ENCODE measurements around the gene ARHGAP26.

The ARHGAP26 gene

DNA sequence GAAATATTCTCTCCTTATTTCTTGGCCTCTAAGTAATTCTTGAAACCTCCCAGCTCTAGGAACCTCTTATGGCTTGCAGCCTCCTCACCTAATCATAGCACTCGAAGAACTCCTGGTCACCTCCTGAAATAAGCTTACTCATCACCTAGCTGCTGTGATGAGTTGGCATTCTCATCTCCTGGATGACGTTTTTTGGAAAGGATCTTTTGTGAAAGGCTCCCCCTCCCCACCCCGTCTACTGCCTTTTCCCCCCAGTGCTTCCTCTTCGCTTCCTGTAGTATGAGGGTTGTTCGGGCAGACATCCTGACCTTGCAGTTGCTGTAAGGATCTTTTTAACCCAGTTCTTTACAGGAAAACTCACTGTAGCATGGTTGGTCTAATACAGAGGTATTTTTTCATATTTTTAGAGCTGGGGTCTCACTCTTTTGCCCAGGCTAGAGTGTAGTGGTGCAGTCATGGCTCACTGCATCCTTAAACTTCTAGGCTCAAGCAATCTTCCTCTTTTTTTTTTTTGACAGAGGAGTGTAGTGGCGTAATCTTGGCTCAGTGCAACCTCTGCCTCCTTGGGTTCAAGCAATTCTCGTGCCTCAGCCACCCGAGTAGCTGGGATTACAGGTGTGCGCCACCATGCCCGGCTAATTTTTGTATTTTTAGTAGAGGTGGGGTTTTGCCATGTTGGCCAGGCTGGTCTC, 41.8 kb downstream of the ARHGAP26 start:
- no peak for DNase-seq (ENCODE audit: low spot score)

DNA sequence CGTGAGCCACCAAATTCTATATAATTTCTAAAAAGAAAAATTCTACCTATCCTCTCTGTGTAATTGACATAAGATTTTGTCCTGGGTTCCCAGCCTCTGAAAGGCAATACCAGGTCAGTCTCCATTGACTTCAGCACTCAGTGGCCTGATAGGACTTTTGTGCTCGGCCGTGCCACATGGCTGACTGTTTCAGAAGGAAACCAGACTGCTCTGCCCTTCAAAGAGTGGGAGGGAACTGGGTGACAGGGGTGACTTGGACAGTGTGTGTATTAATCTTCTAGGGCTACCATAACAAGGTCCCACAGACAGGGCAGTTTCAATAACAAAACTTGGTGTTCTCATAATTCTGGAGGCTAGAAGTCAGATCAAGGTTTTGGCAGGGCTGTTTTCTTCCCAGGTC, 43.0 kb downstream of the ARHGAP26 start:
- no peak for DNase-seq (ENCODE audit: low spot score)

DNA sequence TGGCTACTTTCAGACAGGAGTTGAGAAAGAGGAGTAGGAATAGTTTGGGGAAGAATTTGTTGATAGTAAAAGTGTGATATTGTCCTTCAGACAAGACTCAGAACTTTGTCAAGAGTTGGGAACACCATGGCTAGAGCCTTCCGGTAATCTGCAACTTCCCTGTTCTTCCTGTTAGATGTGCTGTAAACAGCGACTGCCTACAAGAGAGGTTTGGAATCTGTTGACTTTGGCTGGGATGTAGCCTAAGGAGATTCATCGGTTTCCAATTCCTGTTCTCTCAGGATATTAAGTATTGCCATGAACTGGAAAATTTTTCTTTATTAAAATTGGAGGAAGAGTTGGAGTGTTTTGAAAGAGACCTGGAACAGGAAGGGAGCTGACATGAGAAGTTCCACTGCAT, 43.9 kb downstream of the ARHGAP26 start:
- DNase-seq (ENCODE audit: low spot score) = no peak

DNA sequence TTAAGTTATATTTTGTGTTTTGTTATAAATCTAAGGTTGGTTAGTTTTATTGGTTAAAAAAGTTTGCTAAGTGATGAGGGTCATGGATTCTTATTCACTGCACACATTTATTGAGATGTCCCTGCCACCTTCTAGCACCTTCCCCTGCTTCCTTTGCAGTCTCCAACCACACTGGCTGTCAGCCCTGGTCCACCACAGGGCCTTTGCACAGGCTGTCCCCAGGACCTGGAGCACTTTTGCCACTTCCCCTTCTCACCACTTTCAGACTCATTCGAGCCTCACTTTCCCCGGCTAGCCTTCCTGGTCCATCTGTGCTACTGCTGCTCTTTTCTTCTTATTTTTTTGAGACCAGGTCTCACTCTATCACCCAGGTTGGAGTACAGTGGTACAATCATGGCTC, 45.3 kb downstream of the ARHGAP26 start:
- DNase-seq (ENCODE audit: low spot score) = no peak

DNA sequence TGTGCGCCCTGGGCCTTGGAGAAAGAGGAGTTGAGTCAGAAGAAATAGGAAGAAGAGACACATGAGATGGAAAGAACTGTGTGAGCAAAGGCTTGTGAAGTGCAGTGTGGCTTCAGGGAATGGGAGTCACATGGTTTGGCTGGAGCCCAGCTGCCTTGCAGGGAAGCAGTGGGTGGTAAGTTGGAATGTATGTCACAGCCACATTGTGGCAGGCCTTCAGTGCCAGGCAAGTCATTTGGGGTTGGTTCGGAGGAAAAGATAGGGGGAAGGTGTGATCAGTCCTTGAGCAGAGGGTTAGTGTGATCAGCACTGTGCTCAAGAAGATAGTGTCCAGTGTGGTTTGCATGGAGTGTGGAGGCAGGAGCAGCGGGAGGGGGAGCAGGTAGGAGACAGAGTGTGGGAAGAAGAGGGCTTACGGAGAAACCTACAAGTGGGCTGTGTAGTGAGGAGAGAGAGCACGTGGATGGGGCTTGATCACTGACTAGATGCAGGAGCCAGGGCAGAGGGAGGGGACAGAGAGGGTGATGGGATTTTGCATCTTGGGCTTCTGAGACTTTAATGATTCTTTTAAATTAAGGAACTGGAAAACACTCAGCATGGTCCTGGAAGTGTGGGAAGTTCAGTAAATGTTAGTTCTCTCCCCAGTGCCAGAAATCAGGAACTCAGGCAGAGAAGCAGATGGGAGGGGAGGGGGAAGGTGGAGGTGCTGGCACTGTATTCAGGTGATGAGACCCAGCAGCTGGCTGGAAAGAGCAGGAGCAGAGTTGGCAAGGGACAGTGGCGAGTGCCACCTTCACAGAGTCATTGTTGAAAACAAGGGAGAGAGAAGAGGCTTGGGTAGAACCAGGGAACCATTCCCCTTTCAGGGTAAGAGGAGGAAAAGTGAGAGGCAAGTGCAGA, 46.6 kb downstream of the ARHGAP26 start:
- no peak for DNase-seq (ENCODE audit: low spot score)

DNA sequence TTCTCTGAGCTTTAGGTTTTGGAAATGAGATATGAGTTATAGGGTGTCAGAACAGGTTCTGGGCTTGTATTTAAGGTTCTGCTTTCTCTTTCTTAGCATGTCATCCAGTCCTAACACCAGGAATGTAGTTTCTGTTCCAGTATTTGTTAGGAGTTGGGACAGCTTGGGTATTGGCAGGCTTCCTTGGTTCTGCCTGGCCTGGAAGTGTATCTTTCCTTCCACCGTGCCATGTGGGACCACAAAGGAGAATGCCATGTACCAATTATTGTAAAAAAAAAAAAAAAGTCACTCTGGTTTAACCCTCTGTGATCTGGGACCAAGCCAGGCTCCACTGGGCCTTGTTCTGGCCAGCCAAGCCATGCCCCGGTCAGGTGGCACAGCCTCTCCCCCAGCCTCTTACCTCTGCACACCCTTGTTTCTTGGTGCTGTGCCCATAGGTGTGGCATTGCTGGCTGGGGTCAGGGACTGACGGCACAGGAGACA, 47.8 kb downstream of the ARHGAP26 start:
- no peak for DNase-seq (ENCODE audit: low spot score)

DNA sequence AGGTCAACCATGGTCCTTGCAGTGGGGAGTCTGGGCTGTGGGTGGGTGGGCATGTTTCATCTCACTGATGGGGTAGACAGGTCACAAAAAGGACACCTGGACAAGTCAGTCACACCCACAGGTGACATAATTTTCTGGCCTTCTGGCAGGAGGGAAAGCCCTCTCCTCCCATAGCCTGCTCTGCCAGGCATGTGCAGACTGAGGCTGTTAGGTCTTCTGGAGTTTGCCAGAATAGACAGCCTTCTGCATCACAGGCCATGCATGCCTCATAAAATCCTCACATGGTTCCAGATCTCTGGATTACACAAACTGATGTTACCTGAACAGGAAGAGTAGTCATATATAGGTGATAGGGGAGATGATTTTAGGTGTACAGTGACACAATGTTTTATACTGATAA, 49.1 kb downstream of the ARHGAP26 start:
- no peak for DNase-seq (ENCODE audit: low spot score)

DNA sequence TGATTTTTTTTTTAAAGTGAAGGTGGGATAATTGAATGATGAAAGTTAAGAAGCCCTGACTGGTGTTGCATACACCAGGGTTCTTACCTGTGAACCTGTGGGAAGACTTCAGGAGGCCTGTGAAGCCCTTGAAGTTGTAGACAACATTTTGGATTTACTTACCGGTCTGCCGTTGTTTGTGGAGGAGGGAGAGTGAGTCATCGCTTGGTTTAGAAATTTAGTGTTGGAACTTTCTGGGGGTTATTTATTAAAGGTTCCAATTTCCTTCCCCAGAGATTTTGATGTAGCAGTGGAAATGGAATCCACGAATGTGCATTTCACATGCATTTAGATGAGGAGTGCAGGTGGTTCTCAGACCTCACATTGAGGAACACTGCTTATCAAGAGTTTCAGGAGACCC, 49.6 kb downstream of the ARHGAP26 start:
- no peak for DNase-seq (ENCODE audit: low spot score)

DNA sequence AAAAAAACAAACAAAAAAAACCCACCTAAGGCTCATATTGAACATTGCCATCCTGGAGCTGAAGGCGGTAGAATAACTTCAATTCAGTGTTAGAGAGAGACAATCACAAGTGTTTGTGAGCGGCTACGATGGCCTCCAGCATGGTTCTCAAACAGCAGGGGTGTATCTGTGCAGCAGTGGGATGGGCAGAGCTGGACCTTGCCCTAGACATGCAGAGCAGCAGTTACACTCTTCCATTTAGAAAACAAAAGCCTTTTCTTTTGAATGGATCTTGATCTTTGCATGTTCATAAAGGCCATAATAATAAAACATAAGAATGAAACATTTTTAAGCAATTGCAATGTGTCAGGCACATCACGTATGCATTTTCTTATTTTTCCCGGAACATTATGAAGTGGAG, 50.3 kb downstream of the ARHGAP26 start:
- no peak for DNase-seq (ENCODE audit: low spot score)

DNA sequence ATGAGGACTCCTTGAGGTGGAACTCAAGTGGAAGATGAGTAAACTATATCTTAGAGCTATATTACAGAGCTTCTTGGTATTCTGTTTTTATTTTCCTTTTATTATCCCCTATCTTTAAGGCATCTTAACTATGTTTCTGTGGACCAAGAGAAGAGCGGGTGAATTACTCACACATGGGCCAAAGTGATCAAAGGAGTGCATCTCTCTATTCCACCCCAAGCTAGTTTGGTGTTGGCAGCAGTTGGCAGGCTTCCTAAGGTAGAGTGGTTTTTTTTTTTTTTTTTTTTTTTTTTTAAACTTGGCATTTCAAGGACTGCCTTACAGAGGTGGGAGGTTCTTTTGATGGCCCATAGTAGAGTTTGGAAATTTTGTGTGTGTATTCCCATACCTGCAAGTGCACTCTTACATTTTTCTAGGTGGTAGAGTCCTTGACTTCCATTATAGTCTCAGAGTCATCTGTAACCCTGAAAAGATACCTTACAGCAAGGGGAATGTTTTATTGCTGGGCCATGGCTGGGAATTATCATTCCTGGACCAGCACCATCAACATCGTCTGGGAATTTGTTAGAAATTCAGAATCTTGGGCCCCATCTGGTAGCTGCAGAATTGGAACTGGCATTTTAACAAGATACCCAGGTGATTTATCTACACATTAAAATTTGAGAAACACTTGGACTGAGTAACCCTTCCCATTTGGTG, 51.0 kb downstream of the ARHGAP26 start:
- no peak for DNase-seq (ENCODE audit: low spot score)

DNA sequence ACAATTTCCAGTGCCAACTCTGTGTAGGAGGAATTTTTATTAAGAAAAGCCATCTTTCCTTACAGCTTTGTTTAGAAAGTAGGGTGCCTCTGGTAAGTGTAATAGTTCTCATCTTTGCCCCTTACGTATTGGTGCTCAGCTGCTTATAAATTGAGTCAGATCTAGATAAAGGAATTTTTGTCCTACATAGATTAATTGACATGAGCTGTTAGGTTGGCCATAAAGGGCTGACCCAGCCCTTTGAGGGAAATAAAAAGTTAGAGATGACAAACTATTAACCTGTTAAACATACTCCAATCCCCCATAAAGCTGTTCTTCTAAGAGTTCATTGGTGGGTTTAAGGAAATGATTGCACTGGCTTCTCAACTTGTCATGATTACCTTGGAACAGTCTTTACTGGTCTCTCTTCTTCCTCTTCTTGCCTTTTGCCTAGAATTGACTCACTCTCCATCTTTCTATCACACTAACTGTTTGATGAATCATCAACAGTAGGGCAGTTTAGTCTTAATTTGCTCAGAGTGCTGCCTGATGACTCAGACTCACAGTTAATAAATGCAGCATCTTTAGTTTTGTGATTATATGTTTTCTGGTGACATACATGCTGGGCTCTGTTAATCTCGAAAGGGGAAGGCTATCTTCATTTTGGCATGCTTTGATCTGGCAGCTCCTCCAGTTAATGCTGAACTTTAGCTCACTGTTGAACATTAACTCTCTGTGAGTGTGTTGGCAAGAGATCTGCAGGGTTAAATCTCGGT, 51.7 kb downstream of the ARHGAP26 start:
- DNase-seq (ENCODE audit: low spot score) = no peak

DNA sequence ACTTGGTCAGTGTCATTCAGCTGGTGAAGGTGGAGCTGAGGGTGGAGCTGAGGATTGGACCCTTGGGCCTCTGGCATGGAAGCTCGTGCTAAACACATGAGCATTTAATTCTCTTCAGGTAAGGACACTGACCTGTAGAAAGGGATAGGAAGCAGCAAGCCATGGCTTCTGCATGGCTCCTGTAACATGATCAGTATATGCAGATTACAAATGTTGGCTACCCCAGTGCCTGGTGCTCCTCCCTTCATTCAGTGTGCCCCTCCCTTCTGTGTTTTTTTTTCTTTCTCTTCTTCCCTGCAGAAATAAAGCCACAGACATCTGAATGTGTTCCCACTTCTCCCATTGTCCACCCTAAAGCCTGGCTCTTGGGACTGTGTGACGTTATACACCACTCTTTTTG, 52.9 kb downstream of the ARHGAP26 start:
- DNase-seq (ENCODE audit: low spot score) = no peak

DNA sequence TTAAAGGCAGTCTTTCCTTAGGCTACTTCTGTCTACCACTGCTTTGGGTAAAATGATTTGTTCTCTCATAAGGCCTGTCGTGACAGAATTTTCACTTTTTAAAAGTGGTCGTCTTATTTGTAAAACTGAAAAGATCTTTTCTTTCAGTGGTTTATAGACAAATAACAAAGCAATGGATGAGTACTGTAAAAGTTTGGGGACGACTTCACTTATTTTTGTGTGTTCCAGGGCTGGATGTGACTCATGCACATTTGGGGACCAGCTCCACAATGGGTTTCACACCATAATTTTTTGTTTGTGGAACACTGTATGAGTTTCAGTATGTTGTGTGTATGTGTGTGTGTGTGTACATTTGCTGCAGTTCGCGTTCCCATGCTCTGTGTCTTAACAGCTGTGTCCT, 53.6 kb downstream of the ARHGAP26 start:
- DNase-seq (ENCODE audit: low spot score) = no peak

DNA sequence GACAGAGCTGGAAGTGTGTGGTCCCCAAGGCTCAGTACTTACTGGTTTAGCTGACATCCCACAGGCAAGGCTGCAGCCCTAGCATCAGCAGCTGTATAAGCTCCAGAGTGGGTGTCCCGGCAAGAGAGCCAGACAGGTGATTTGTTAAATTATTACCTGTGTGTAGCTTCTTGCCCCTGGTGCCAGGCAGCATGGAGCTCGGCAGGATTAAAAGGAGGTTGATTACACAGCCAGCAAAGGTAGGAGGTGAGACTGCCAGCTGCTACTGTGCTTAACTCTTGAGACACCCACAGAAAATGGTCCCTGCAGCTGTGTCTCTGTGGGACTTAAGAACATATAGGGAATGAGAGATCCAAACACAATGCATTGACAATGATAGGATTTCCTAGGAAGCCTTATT, 54.2 kb downstream of the ARHGAP26 start:
- no peak for DNase-seq (ENCODE audit: low spot score)

DNA sequence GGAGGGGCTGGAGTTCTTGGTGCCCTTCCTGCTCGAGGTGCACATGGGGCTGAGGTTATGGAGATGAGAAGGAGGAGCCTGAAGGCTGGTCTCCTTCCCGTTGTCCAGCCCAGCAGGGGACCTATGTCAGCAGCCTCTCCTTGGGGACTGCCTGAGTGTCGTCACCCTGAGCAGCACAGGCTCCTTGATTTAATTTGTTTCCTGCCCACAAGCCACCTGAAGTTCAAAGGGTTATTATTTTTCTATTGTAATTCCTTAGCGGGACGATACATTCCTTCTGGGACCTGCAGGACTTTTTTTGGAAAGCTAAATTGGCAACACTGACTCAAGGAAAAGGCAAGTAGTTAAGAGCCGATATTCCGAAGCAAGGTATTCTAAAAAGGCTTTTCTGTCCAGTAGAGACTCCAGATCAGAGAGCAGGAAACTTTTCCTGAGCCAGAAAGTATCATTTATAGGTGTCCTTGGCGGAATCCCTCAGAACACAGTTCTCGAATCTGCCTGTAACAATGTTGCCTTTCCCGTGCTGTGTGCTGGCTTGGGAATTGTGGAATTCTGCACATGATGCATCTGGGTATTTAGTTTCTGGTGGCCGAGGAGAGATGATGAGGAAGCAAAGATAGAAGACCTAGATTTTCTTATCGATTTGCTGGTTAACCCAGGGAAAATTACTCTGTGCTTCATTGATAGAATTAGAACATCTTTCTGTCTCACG, 55.4 kb downstream of the ARHGAP26 start:
- DNase-seq (ENCODE audit: low spot score) = no peak

DNA sequence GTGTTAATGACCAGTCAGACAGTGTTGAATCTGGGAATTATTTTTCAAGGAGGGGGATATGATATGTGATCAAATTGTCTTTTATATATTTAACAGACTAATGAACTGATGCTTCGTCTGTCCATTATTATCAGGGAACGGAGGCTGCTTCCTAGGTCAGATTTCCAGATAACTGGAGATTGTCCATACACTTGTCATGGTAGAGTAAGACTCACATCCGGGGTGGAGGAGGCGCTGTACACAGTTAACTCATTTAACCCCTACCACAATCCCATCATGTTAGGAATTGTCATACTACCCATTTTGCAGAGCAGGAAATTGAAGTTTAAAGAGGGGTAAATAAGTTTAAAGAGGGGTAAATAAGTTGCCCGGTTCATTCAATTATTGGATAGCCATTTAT, 55.9 kb downstream of the ARHGAP26 start:
- DNase-seq (ENCODE audit: low spot score) = no peak

DNA sequence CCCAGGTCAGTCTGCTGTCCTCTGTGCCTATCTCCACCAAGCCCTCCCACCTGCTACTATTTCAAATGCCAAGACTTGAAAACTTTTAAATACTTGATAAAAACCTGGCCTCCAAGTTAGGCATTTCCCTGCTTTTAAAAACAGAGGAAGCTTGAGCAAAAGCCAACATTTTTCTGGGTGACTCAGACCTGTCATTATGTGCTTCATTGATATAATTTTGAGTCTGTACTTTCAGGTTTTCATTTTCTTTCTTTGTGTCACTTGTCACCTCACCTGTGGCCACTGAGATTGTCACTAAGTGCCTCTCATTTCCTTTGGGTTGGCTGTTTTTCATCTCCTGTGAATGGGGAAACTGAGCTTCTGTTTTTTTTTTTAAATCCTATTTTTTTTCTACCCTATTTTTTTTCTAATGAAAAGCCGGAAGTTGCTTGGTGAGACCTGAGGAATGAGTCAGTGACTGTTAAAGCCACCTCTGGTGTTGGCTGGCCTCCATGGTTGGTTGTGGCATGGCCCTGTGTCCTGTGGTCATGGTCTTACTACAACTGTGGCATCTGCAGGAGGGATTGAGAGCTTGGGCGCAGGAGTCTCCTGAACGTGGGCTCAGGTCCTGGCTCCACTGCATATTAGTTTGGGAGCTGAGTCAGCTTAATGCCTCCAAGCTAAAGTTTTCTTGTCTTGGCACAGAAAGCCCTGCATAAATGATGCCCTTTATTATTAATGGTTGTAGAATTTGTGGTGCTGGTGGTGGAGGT, 56.7 kb downstream of the ARHGAP26 start:
- no peak for DNase-seq (ENCODE audit: low spot score)

DNA sequence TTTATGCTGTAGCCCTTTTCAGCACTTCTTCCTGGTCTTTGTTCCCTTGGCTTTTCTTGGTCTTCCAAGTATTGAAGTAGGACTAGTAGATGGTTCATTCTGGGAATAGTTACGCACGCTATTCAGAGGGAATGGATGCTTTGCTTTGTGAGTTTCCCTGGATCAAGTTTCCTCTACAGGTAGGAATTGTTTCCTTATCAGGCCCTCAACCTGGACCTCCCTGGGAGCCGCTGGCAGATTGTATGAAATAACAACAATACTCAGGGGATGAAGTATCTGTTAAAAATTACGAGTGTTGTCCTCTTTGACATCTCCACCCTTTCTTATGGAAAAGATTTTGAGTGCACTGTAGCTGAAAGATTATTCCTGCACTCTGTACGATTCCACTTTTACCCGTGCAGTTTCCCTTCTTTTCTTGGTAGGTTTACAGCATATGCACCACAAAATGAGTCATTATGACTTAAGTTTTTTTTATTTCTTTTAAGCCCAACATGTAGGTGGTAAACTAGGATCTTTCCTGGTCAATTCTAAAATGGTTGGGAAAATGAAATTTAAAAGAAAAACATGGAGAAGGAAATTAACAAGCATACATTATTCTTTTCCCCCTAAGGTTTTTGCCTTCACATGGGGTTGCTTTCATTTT, 57.9 kb downstream of the ARHGAP26 start:
- no peak for DNase-seq (ENCODE audit: low spot score)

DNA sequence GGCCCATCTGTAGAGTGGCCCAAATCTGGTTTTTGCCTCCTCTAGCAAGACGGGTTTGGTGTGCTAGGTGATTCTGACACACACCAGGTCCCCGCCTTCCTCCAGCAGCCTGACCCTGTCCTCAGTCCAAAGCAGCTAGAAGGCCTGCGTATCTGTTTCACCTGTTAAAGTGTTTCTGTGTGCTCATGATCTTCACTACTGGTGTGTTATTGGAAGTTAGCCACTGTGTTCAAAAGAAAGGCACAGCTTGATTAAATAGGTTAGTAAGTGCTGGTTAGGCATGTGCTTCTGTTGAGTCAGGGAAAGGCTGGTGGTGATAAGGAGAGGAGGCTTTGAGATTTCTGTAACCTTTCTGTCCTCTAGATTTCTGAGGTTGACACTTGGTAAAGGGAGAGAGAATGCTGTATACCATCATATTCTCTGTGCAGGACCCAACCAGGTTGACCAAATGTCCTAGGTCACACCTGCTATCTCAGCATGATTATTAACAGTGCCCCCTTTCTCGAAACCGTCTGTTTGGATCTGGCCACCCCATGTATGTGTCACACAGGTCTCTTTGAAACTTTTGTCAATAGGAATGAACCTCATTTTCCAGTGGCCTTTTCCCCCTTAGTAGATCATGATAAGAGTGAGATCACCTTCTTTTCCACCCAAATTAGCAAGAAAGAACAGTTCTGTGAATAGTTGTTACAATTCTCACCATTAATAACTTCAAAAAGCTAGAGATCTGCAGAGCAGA, 58.8 kb downstream of the ARHGAP26 start:
- DNase-seq (ENCODE audit: low spot score) = no peak
